ENCODE results near the gene SHC1.
A peak's percentile ranks its signal among the peaks of the same experiment; 100 is the strongest.

SHC1 gene

GRCh38 chr1:154973344-154974101, 3.0 kb upstream of the SHC1 start:
- DNase-seq (ENCODE audit: low spot score) = peak; percentile 100

DNA sequence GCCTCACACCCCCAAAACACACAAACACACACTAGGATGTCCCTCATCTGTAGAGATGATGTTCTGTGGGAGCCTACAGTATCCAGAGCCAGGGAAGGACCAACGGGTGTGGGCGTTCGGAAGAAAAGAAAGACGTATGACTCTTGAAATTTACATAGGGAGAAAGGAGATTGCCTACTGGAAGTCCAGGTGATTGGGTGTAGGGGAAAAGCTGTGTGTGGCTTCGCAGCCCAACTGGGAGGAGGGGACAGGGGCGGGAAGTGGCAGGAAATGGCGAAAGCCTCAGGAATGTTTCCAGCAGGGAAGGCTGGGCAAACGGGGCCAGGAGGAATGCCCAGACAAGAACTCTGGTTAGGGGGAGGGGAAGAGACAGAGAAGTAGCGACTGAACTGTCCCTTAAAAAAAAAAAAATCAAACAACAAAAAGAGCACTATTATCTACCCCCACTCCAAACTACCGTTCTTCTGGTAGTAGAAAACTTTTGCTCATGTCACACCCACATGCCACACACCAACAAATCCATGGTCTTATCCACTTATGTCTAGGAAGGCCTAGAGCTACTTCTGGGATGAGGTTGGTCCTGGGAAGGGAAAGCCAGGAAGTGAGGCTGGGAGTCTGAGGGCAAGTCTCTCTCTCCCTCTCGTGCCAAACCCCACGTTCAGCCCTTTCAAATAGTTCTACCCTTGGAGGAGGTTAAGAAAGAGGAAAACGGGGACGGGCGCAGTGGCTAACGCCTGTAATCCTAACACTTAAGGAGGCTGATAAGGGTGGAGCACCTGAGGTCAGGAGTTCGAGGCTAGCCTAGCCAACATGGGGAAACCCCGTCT, 2.2 kb upstream of the SHC1 start:
- no peak for DNase-seq (ENCODE audit: low spot score)

GRCh38 chr1:154972213-154972516, 1.6 kb upstream of the SHC1 start:
- no peak for DNase-seq (ENCODE audit: low spot score)

DNA sequence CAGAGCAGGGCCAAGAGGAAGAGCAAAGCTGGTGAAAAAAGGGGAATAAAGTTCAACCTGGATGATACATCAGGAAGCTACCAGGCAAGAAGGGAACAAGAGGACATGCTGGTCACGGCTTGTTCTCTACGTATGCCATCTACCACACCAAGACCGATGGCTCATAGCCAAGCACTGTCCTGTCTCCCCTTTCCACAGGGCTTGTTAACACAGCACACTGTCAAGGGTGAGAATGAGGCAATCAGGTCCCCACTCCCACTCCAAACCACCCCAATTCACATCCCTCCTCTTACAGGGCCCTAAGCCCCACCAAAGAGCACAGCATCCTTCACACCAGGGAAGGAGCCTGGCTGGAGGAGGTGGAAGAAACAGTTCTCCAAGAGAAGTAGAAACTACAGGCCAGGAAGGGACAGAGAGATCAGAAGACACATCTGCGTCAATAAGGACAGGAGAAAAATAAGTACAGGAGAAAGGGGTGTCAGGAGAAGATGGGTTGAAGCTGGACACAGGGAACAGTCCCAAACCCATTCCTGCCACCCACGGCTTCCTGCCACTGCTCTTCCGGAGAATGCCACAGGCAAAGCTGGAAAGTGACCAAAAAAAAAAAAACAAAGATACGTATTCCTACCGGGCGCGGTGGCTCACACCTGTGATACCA, 923 bp upstream of the SHC1 start:
- DNase-seq (ENCODE audit: low spot score) = no peak

DNA sequence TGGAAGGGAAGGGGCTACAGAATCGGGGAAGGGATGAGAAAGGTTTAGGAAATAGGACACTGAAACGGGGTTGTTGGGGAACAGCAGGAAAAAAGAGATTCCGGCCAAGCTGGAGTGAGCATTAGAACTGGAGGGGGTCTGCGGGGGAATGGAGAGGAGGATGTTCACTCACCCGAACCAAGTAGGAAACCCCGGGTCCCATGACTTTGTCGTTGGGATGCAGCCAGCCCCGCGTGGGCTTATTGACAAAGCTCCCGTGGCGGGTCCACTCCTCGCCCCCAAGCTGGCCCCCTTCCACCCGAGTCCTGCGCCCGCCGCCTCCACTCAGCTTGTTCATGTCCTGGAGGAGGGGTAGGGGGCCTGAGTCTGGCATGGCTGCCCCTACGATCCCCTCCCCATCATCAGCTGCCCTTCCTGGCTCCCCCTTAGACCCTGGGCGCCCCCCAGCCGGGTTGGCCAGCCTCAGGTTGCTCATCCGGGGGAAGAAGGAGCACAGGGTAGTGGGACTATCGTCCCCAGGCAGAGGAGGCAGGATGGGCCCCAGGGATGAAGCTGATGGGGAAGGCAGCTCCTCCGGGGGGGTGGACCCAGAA, 591 bp downstream of the SHC1 start:
- DNase-seq (ENCODE audit: low spot score) = no peak

DNA sequence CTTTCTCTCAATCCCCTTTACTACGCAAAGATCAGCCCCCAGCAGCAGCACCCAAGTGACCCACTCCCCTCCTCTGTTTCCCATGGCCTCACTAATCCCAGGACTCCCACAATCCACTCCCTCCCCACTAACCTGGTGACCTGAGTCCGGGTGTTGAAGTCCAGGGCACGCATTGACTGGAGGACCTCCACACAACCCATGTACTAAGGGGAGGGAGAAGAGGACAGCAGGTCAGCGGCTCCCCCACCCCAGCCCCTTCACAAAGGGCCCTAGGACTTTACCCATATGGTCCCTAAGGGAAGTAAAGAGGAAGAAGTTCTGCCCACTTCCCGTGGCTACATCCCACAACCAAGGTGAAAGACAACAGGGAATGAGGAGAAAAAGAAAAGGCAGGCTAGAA, 1.3 kb downstream of the SHC1 start:
- DNase-seq (ENCODE audit: low spot score) = no peak

DNA sequence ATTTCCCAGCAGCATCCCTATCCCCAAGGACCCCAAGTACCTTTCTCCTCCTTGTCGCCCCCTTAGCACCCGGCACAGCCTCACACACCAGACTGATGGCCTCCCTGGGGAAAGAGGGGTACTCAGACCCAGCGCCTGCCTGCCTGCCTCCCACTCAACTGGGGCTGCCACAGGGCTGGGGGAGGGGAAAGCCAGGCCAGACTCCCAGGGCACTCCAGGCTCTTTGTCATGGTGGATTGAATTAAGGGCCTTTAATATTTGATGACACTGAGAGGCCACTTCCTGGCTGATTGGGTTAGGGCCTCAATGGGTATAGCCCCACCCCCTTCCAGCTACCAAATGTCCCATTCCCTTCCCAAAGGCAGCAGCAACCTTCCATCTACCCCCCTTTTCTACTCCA, 1.8 kb downstream of the SHC1 start:
- no peak for DNase-seq (ENCODE audit: low spot score)

GRCh38 chr1:154967331-154967950, 3.1 kb downstream of the SHC1 start:
- no peak for DNase-seq (ENCODE audit: low spot score)

GRCh38 chr1:154966111-154966510, 4.4 kb downstream of the SHC1 start:
- no peak for DNase-seq (ENCODE audit: low spot score)

- no peak for DNase-seq (ENCODE audit: low spot score)
Observed at GRCh38 chr1:154964359-154964758, 6.2 kb downstream of the SHC1 start.

GRCh38 chr1:154963643-154964042, 6.9 kb downstream of the SHC1 start:
- no peak for DNase-seq (ENCODE audit: low spot score)

DNA sequence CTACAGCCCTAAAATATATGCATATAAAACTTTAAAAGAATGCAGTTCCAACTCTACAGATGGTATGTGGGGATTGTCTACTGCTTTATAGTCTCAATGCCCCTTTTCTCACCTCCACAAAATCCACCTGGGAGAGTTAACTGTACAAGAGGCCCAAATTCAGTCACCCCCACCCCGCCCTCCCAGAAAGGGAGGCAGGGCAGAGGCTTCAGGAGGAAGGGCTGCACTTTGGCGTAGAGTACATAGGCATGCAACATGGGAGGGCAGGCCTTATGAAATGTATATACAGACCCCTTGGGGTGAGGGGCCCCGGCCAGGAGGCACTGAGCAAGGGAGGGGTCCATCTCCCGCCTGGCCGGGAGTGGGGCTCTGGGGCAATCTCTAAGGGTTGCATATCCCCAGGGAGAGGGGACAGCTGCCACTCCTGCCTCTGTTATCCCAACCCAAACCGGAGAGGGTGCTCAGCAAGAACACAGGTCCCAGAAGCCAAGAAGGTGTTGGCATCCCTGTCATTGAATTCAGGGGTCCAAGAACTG, 7.7 kb downstream of the SHC1 start:
- no peak for DNase-seq (ENCODE audit: low spot score)

DNA sequence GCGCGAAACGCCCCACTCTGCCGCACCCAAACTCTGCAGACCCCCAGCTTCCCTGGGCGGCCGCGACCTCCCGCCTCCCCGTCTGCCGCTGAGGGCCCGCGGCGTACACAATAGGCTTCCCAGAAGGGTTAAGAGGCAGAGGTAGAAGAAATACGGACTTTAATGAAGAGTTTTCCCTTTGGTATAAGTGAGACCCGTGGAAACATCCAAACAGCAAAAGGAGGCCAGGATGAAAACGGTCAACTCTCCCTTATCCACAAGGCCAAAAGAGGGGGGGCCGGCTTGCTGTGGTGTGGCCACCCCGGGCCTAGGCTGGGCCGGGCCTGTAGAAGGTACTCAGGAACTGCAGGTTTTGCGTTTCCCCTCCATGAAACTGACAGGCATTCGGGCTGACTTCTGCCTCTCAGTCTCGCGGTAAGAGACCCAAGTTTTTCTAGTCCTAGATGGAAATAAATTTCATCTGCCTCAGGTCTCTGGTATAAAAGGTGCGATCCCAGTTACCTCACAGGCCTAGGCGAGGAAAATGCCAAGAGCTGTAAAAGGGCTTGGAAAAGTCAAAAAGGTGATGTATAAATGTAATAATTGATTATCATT, 8.3 kb downstream of the SHC1 start:
- peak; percentile 35 for DNase-seq (ENCODE audit: low spot score)

GRCh38 chr1:154961207-154962155, 9.1 kb downstream of the SHC1 start, which contains the start of gene PYGO2:
TSS of gene PYGO2 (minus strand) at chr1:154961782. CDS start at chr1:154961576, 206 bp downstream.
- DNase-seq (ENCODE audit: low spot score) = peak; percentile 78

DNA sequence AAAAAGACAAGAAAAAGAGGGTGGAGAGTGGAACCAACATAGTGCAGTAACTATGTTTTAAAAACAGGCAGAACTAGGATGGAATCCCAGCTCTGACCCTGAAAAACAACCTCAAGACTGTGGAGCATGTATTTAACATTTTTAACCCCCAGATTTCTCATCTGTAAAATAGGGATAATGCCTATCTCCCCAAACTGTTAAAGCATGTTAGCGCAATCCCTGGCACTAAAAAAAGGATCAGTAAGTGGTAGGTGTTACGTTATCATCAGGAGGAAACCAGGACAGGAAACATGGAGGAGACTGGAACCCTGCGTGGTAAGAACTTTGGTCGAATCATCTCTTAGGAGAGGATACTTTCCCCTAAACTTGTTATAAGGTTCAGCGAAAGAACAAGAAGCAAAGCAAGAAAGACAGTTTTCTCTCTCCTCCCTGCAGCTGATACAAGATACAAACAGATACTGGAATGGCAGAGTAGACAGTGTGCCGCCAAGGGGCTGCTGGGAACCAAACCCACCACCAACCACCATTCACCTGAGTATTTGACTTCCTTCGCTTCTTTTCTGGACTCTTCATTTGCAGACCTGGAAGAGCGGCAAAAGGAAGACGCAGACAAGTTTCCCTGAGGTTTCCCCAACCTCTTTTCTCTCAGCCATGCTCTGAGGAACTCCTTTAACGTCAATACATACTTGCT, 10.0 kb downstream of the SHC1 start:
- no peak for DNase-seq (ENCODE audit: low spot score)

DNA sequence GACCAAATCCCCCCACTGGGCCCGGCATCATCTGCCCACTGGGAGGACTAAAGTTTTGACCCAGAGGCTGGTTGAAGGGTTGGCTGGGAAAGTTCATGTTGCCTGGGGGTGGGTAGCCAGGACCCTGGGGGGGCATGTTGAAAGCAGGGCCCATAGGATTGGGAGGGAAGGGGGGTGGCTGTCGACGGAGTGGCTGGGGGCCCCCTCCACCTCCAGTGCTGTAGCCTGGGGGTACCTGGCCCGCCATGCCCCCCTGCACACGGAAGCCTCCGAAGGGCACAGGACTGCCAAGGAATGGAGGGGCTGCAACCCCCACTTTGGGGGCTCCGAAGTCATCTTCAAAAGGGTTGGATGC, 11.1 kb downstream of the SHC1 start:
- no peak for DNase-seq (ENCODE audit: low spot score)

DNA sequence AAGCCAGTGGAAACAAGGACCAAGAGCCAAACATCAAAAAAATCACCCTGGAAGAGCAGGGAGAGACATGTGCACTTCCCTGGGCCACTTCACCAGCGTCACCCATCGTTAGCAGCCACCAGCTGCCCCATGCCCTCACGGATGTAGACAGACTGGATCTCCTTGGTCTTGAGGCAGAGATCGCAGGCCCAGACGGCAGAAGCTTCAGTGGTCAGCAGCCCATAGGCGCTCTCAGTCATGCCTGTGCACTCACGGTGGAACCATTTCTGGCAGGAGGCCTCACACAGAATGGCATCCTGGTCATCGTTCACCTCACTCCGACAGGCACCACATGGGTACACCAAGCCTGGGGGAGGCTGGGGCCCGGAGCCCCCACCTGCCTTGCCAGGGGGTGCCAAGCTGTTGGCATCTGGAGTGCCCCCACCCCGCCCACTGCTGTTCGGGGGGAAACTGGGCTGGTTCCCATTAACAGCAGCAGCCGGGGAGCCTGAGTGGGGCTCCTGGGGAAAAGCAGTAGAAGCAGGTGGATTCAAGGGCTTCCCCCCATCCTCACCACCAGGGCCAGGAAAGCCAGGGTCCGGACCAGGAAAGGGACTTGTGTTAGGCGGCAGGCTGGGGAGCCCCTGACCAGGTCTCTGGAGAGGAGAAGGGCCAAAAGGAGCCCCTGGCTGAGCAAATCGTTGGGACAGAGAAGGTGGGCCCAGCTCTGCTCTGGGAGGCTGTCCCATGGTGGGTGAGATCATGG, 11.7 kb downstream of the SHC1 start:
- DNase-seq (ENCODE audit: low spot score) = no peak

DNA sequence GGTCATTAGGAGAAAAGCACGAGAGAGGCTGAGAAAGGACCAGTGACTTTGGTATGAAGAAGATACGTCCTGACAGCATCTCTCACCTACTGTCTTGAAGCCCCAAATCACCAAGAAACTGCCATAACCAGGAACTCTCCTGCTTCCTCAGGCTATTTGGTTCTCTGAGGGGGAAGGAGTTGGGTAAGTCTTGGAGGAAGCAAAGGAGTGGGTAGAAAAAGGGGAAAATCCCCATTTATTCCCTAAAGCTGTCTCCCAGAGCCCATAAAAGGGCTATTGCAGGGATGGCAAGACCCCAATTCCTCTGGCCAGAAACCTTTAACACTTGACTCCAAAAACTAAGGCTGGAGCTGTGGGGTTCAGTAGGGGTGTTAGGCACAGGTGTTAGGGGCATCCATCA, 12.5 kb downstream of the SHC1 start:
- no peak for DNase-seq (ENCODE audit: low spot score)

DNA sequence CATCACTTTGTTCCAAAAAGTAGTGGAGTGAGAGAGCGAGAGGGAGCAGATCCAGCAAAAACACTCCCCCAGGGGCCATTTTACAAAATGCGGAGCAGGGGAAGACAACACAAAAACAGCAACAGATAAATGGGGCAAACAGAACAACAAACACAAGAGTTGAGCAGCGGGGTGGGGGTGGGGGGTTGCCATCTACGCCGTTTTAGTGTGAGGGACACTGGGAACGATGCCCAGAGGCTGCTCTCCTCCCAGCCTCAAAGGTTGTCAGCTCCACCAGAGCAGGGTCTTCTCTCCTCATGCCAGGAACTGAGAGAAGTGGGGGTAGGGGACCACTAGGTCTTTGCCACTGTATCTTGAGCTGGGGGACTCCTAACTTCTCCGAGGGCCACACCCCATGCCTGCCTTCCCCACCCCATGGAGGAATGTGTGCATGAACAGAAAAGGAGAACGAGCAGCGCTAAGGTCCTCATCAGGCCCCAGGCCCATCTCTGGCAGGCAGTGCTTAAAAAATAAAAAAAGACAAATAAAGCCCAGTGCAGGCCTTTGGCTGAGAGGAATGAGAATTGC, 13.4 kb downstream of the SHC1 start:
- DNase-seq (ENCODE audit: low spot score) = no peak

All from hematopoietic multipotent progenitor cell treated with erythropoietin and hydrocortisone succinate and interleukin-3 and kit ligand, for 15 days (in vitro differentiated cells).